T-cell (primary cell): ENCODE data around the gene ACACB. TPM values are rescaled to one million over a fixed set of nuclear protein-coding genes. Genes with fewer than 3 reads are reported as not detected.

ENCODE experiments used
- ATAC-seq, 4 experiments: fragments of 200-7000 bp in 3 of 4; fragments of 150-1000 bp in 1 of 4; cut with Tn5 transposase; replicated peaks in 1 of 4; 1 replicate in 3 of 4; 2 replicates in 1 of 4; pipeline ENCODE4 v1.10.0; 2021; ENCODE audit warnings: moderate library complexity in 3 of 4, mild to moderate bottlenecking in 2 of 4, moderate number of reproducible peaks in 1 of 4
- CTCF ChIA-PET, 2 donors: fragments of 300-600 bp; sonication (Branson Sonifier 250); formaldehyde crosslinking; loops; one replicate each; lab custom pipeline; 2022; ENCODE audit warnings: antibody characterized with exemption in 2 of 2; lab: Charles Lee
- POLR2A ChIA-PET, 2 donors: fragments of 300-600 bp; sonication (Branson Sonifier 250); formaldehyde crosslinking; loops; one replicate each; lab custom pipeline; 2022; ENCODE audit warnings: antibody characterized with exemption in 2 of 2; lab: Charles Lee
- DNase-seq, 35 experiments: peaks; one replicate each; pipeline versions ENCODE4 v3.0.0 to v3.0.0-alpha.2; 2013 to 2023
- H3K27ac ChIP-seq: one replicate; pipeline ENCODE4 v1.5.1; 2013; ENCODE audit warnings: low read length
- H3K27me3 ChIP-seq, 2 experiments: replicated peaks in 1 of 2; 1 replicate in 1 of 2; 2 replicates in 1 of 2; pipeline versions ENCODE4 v1.6.1 to v1.7.0; 2013; ENCODE audit warnings: low read length in 1 of 2, mixed read lengths in 1 of 2; ENCODE audit not compliant: control insufficient read depth in 2 of 2, insufficient read depth in 2 of 2; ENCODE audit errors: extremely low read depth in 1 of 2
- H3K36me3 ChIP-seq, 2 donors: 1 replicate in 1 of 2; 2 replicates in 1 of 2; pipeline versions ENCODE4 v1.6.1 to v1.7.0; 2013; ENCODE audit warnings: low read length in 1 of 2; ENCODE audit not compliant: control insufficient read depth in 2 of 2, insufficient read depth in 1 of 2; ENCODE audit errors: extremely low read depth in 1 of 2
- H3K4me1 ChIP-seq, 2 experiments: 1 replicate in 1 of 2; 2 replicates in 1 of 2; pipeline versions ENCODE4 v1.6.1 to v1.7.0; 2013; ENCODE audit warnings: low read length in 2 of 2, mixed read lengths in 1 of 2; ENCODE audit not compliant: insufficient read depth in 2 of 2, control insufficient read depth in 1 of 2; ENCODE audit errors: extremely low read depth in 1 of 2
- H3K4me3 ChIP-seq, 2 donors: 1 replicate in 1 of 2; 2 replicates in 1 of 2; pipeline versions ENCODE4 v1.5.1 to v1.7.0; 2013; ENCODE audit warnings: mild to moderate bottlenecking in 2 of 2, low read length in 1 of 2, moderate library complexity in 1 of 2; ENCODE audit not compliant: control insufficient read depth in 1 of 2; ENCODE audit errors: extremely low read depth in 1 of 2
- H3K9me3 ChIP-seq: 2 replicates; pipeline ENCODE4 v1.7.0; 2013
- H3K27ac Mint-ChIP-seq, 2 donors: one replicate each; pipeline ENCODE4 v1.8.0; 2020 to 2021; ENCODE audit warnings: mild to moderate bottlenecking in 2 of 2, mixed read lengths in 2 of 2
- H3K27me3 Mint-ChIP-seq, 2 donors: one replicate each; pipeline ENCODE4 v1.8.0; 2021 to 2022; ENCODE audit warnings: mixed read lengths in 2 of 2
- H3K36me3 Mint-ChIP-seq: one replicate; pipeline ENCODE4 v1.8.0; 2021; ENCODE audit warnings: mixed read lengths
- H3K4me1 Mint-ChIP-seq, 3 donors: one replicate each; pipeline ENCODE4 v1.8.0; 2020 to 2022; ENCODE audit warnings: mixed read lengths in 3 of 3, mild to moderate bottlenecking in 1 of 3
- H3K4me3 Mint-ChIP-seq, 3 donors: one replicate each; pipeline ENCODE4 v1.8.0; 2020 to 2022; ENCODE audit warnings: mild to moderate bottlenecking in 3 of 3, mixed read lengths in 3 of 3, moderate library complexity in 3 of 3
- H3K9me3 Mint-ChIP-seq, 3 donors: one replicate each; pipeline ENCODE4 v1.8.0; 2020 to 2022; ENCODE audit warnings: mixed read lengths in 3 of 3
- WGBS: methylation state at CpG from one replicate; pipeline ENCODE4 v1.1.5; 2013; ENCODE audit warnings: missing lambda C conversion rate; ENCODE audit not compliant: insufficient coverage; 5-methylcytosine and 5-hydroxymethylcytosine counted together
- total RNA-seq, 35 experiments: library from RNA in 6 of 35; stranded (reverse) in 6 of 35; fragments of 120-200 nt in 1 of 35; gene quantifications; one replicate each; pipeline versions ENCODE4 v1.2.1 to v1.2.4 and lab custom pipeline; 2013 to 2026

ACACB gene
- total RNA-seq, 5 donors from 2014 or later (not counting 1 experiment from before 2014, with no cell fraction given): 24.8 to 34.1 (median 32.1) TPM

GRCh38 chr12:109309381-109310246, 193.2 kb downstream of the ACACB start:
- H3K36me3 ChIP-seq: no peaks in the 10 kb centered on the region
- peaks cover 0 to 13% of the 10 kb centered on the region in 2 experiments for H3K4me1 ChIP-seq
- H3K27me3 ChIP-seq: peaks cover 31 to 63% of the 10 kb centered on the region in 2 experiments
- DNase-seq (no peak), ATAC-seq (peak; percentile 46 to 61 (median 50))
- POLR2A ChIA-PET: no interaction called here
- WGBS: under 1% methylated on average over 84 of the region's 99 CpGs
- Mint-ChIP-seq H3K9me3 (no peaks in the 10 kb centered on the region), H3K4me3 (peak overlapping the region; percentile 73 to 91 (median 78)), H3K27ac (no peak overlapping the region), H3K4me1 (peaks cover 8 to 15% (median 10%) of the 10 kb centered on the region in 3 donors), H3K27me3 (peaks cover 54 to 67% of the 10 kb centered on the region in 2 donors), H3K36me3 (no peaks in the 10 kb centered on the region)
- H3K4me3 ChIP-seq: peak overlapping the region; percentile 24 to 51
- no peaks in the 10 kb centered on the region for H3K9me3 ChIP-seq
- H3K27ac ChIP-seq: no peak overlapping the region
- CTCF ChIA-PET: no interaction called here

GRCh38 chr12:109310247-109311125, 194.1 kb downstream of the ACACB start:
- ChIA-PET POLR2A (no interaction called here), CTCF (no interaction called here)
- no peaks in the 10 kb centered on the region for H3K9me3 Mint-ChIP-seq
- no peak overlapping the region for H3K27ac ChIP-seq
- H3K27me3 ChIP-seq: peaks cover 31 to 57% of the 10 kb centered on the region in 2 experiments
- peak overlapping the region; percentile 24 to 44 for H3K4me3 ChIP-seq
- no peaks in the 10 kb centered on the region for H3K36me3 ChIP-seq
- H3K9me3 ChIP-seq: no peaks in the 10 kb centered on the region
- WGBS: 3% methylated on average over 28 of the region's 33 CpGs
- peak in 1 of 35 experiments; percentile 3 for DNase-seq
- H3K4me1 ChIP-seq: peaks cover 0 to 13% of the 10 kb centered on the region in 2 experiments
- peak in 2 of 4 experiments; percentile 16 to 36 for ATAC-seq
- no peak overlapping the region for H3K27ac Mint-ChIP-seq
- H3K4me3 Mint-ChIP-seq: peak overlapping the region; percentile 68 to 91 (median 74)
- H3K27me3 Mint-ChIP-seq: peaks cover 54 to 66% of the 10 kb centered on the region in 2 donors
- no peaks in the 10 kb centered on the region for H3K36me3 Mint-ChIP-seq
- peaks cover 8 to 15% (median 10%) of the 10 kb centered on the region in 3 donors for H3K4me1 Mint-ChIP-seq

Other genes starting within 250 kb of the ACACB start
- gene DAO, start 236.5 kb upstream of the ACACB start, total RNA-seq: not detected
- gene SVOP, start 95.5 kb upstream of the ACACB start, total RNA-seq: not detected
- 10 to 100 TPM in 4 of 5 donors, 1 to 10 TPM in 1; 9.8 to 20.9 (median 13.9) TPM for gene USP30, start 64.0 kb upstream of the ACACB start, total RNA-seq
- 10 to 100 TPM in 4 of 5 donors, 1 to 10 TPM in 1; 7.9 to 24.6 (median 19.3) TPM for gene ALKBH2, start 23.1 kb upstream of the ACACB start, total RNA-seq
- 10 to 100 TPM in 3 of 5 donors, 1 to 10 TPM in 2; 8.7 to 19.7 (median 16.8) TPM for gene UNG, start 19.0 kb upstream of the ACACB start, total RNA-seq
- gene FOXN4, start 192.7 kb downstream of the ACACB start, total RNA-seq: not detected
- not detected for gene MYO1H, start 231.3 kb downstream of the ACACB start, total RNA-seq